ENCODE data around the gene NANP.
"Not testable (repeated sequence)": the region's sequence is repeated elsewhere in the genome, so short reads cannot be mapped to it uniquely, and the experiment has no call there.

The NANP gene

GRCh38 chr20:25623736-25624499 is at the start of gene NANP:
Gene NANP (minus strand): TSS chr20:25624014. CDS start chr20:25623948, 66 bp downstream.
- DNase-seq: peak; percentile 83 to 85

GRCh38 chr20:25672659-25673235 is 48.9 kb upstream of the NANP start:
- DNase-seq: no peak

GRCh38 chr20:25669826-25670422 is 46.1 kb upstream of the NANP start:
- DNase-seq: no peak

- DNase-seq: no peak
These were observed 44.6 kb upstream of the NANP start for GRCh38 chr20:25668446-25668845.

- DNase-seq: no peak
These were observed 36.2 kb upstream of the NANP start for GRCh38 chr20:25659999-25660398.

GRCh38 chr20:25654487-25654886 is 30.7 kb upstream of the NANP start:
- no peak for DNase-seq

- not testable (repeated sequence) for DNase-seq
These were observed 29.1 kb upstream of the NANP start for GRCh38 chr20:25652866-25653265.

GRCh38 chr20:25644814-25645213 is 21.0 kb upstream of the NANP start:
- no peak for DNase-seq

- no peak for DNase-seq
These were observed 19.9 kb upstream of the NANP start for GRCh38 chr20:25643716-25644115.

- DNase-seq: no peak
These were observed 13.4 kb upstream of the NANP start for GRCh38 chr20:25637247-25637646.

GRCh38 chr20:25632940-25633790 is 9.4 kb upstream of the NANP start:
- DNase-seq: no peak

GRCh38 chr20:25630615-25631014 is 6.8 kb upstream of the NANP start:
- not testable (repeated sequence) for DNase-seq

- no peak for DNase-seq
These were observed 6.1 kb upstream of the NANP start for GRCh38 chr20:25629816-25630499.

- DNase-seq: no peak
These were observed 3.0 kb upstream of the NANP start for GRCh38 chr20:25626779-25627178.

GRCh38 chr20:25624500-25624939 is 706 bp upstream of the NANP start:
- DNase-seq: no peak

- DNase-seq: peak; percentile 17 to 21
These were observed 534 bp downstream of the NANP start for GRCh38 chr20:25623225-25623735.

GRCh38 chr20:25622450-25623224 is 1.2 kb downstream of the NANP start:
- DNase-seq: no peak

- no peak for DNase-seq
These were observed 1.8 kb downstream of the NANP start for GRCh38 chr20:25622049-25622448.

- DNase-seq: no peak
These were observed 4.3 kb downstream of the NANP start for GRCh38 chr20:25619514-25619913.

GRCh38 chr20:25608774-25609173 is 15.0 kb downstream of the NANP start:
- no peak for DNase-seq

GRCh38 chr20:25606094-25606695 is 17.6 kb downstream of the NANP start:
- no peak for DNase-seq

Data from stimulated activated CD4-positive, alpha-beta T cell treated with anti-CD3 and anti-CD28 coated beads, Interleukin-2, amount 100 ng/mL, for 48 hours (primary cell).